Uterus (tissue), 2 donors: ENCODE measurements around the gene GNAO1.

ENCODE experiments used
- POLR2A ChIP-seq, 2 donors: fragments of 450-650 bp; IDR thresholded peaks; one replicate each; pipeline ENCODE4 v1.6.1; 2016; ENCODE audit warnings: antibody characterized with exemption in 2 of 2, mild to moderate bottlenecking in 1 of 2, moderate library complexity in 1 of 2
- TF ChIP-seq, protein P1 (sequence below), 4 experiments: fragments of 200-600 bp in 2 of 4; fragments of 450-650 bp in 2 of 4; sonication (generic) in 2 of 4; IDR thresholded peaks; one replicate each; pipeline ENCODE4 v1.5.1; 2016 to 2019; ENCODE audit warnings: antibody characterized with exemption in 4 of 4, mild to moderate bottlenecking in 2 of 4, moderate library complexity in 1 of 4

DNA sequence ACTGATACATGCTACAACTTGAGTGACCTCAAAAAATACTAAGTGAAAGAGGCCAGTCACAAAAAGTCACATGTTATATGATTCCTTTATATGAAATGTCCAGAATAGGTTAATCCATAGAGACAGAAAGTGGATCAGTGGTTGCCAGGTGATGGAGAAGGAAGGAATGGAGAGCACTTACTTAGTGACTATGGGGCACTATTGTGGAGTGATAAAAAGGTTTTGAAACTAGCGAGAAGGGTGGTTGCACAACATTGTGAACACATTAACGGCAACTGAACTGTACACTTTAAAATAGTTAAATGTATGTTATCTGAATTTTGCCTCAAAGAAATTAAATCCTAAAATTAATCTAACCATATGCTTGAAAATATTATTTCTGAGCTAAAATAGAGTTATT, 208.2 kb downstream of the GNAO1 start:
- TF ChIP-seq, protein P1, sequence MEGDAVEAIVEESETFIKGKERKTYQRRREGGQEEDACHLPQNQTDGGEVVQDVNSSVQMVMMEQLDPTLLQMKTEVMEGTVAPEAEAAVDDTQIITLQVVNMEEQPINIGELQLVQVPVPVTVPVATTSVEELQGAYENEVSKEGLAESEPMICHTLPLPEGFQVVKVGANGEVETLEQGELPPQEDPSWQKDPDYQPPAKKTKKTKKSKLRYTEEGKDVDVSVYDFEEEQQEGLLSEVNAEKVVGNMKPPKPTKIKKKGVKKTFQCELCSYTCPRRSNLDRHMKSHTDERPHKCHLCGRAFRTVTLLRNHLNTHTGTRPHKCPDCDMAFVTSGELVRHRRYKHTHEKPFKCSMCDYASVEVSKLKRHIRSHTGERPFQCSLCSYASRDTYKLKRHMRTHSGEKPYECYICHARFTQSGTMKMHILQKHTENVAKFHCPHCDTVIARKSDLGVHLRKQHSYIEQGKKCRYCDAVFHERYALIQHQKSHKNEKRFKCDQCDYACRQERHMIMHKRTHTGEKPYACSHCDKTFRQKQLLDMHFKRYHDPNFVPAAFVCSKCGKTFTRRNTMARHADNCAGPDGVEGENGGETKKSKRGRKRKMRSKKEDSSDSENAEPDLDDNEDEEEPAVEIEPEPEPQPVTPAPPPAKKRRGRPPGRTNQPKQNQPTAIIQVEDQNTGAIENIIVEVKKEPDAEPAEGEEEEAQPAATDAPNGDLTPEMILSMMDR (IDR thresholded peaks at IDR 0.05): no peak
- no peak for TF ChIP-seq POLR2A (IDR thresholded peaks at IDR 0.05)
